Testis (tissue), 3 donors: ENCODE measurements around the gene LUZP2. TPM values are rescaled to one million over a fixed set of nuclear protein-coding genes. Genes with fewer than 3 reads are reported as not detected.

Source experiments
- DNase-seq: peaks from one replicate; pipeline ENCODE4 v3.0.0-alpha.2; 2019
- H3K27ac ChIP-seq, 2 donors: fragments of 200-600 bp; sonication (generic); one replicate each; pipeline ENCODE4 v1.5.1; 2019
- H3K27me3 ChIP-seq: fragments of 200-600 bp; sonication (generic); one replicate; pipeline ENCODE4 v1.5.1; 2019
- H3K36me3 ChIP-seq: fragments of 200-600 bp; sonication (generic); one replicate; pipeline ENCODE4 v1.5.1; 2017; ENCODE audit warnings: low read depth; ENCODE audit errors: missing control alignments
- H3K4me1 ChIP-seq: fragments of 200-600 bp; sonication (generic); one replicate; pipeline ENCODE4 v1.5.1; 2019
- H3K4me3 ChIP-seq, 2 donors: fragments of 200-600 bp; sonication (generic); one replicate each; pipeline ENCODE4 v1.5.1; 2017 to 2019
- H3K9me3 ChIP-seq: fragments of 200-600 bp; sonication (generic); one replicate; pipeline ENCODE4 v1.5.1; 2017
- CTCF ChIP-seq, 3 experiments: fragments of 450-650 bp in 2 of 3; fragments of 200-600 bp in 1 of 3; sonication (generic) in 1 of 3; IDR thresholded peaks; one replicate each; pipeline ENCODE4 v1.5.1; 2016 to 2019; ENCODE audit warnings: antibody characterized with exemption in 3 of 3, mild to moderate bottlenecking in 2 of 3, moderate library complexity in 1 of 3
- WGBS, 2 donors: methylation state at CpG; one replicate each; pipeline ENCODE4 v1.1.5; 2018; 5-methylcytosine and 5-hydroxymethylcytosine counted together
- intact Hi-C: fragments of 100-400 bp; cut with DNase I; formaldehyde crosslinking; loops from one replicate; pipeline ENCODE4 v1.15.1; 2023; ENCODE audit warnings: low total_unique reads
- polyA plus RNA-seq: library from polyadenylated mRNA; stranded (reverse); fragments of 350-450 nt; fragmentation: Illumina TruSeq; extraction: RNeasy Lipid Tissue Mini Kit (QIAGEN cat#74804); gene quantifications from one replicate; pipeline ENCODE4 v1.2.3, GENCODE V29; 2014; ENCODE audit warnings: low read depth, low replicate concordance; ENCODE audit not compliant: insufficient read depth
- small RNA-seq, 2 donors: library from RNA; depleted of rRNA; stranded (forward); fragments of <200 nt; gene quantifications; one replicate each; pipeline ENCODE3, GENCODE V24; 2016
- total RNA-seq, 2 donors: library from RNA; depleted of rRNA; stranded (reverse); fragments of >200 nt; gene quantifications; one replicate each; pipeline ENCODE4 v1.2.3, GENCODE V29; 2016

The LUZP2 gene
- total and polyA plus RNA-seq, 3 donors from 2014 or later: 0.63 to 0.98 (median 0.74) TPM

GRCh38 chr11:25094085-25094802, 597.4 kb downstream of the LUZP2 start:
- no peaks in the 10 kb centered on the region for H3K36me3 ChIP-seq
- no peak overlapping the region for H3K27ac ChIP-seq
- intact Hi-C loops: no loop called here
- no peaks in the 10 kb centered on the region for H3K4me1 ChIP-seq
- no peak overlapping the region for H3K4me3 ChIP-seq
- DNase-seq: no peak
- no peaks in the 10 kb centered on the region for H3K27me3 ChIP-seq
- no peaks in the 10 kb centered on the region for H3K9me3 ChIP-seq
- TF ChIP-seq CTCF (IDR thresholded peaks at IDR 0.05): no peak
- 82 to 95% methylated on average over 4 to 6 of the region's 6 CpGs for WGBS, 2 donors

GRCh38 chr11:25119416-25119815, 622.6 kb downstream of the LUZP2 start:
- DNase-seq: no peak
- Histone ChIP-seq H3K36me3 (no peaks in the 10 kb centered on the region), H3K4me3 (no peak overlapping the region), H3K9me3 (no peaks in the 10 kb centered on the region), H3K27ac (no peak overlapping the region), H3K27me3 (no peaks in the 10 kb centered on the region), H3K4me1 (no peaks in the 10 kb centered on the region)
- TF ChIP-seq CTCF (IDR thresholded peaks at IDR 0.05): no peak
- WGBS, 2 donors: 82 to 84% methylated on average over 3 of the region's 3 CpGs
- intact Hi-C loops: no loop called here

Small RNAs within 50 kb of the gene (small RNA-seq; reads per million reads assigned to genes)
- gene RF00019: 0 reads per million in 2 donors
